Measurements from ENCODE around the gene C2orf72.

C2orf72 gene

DNA sequence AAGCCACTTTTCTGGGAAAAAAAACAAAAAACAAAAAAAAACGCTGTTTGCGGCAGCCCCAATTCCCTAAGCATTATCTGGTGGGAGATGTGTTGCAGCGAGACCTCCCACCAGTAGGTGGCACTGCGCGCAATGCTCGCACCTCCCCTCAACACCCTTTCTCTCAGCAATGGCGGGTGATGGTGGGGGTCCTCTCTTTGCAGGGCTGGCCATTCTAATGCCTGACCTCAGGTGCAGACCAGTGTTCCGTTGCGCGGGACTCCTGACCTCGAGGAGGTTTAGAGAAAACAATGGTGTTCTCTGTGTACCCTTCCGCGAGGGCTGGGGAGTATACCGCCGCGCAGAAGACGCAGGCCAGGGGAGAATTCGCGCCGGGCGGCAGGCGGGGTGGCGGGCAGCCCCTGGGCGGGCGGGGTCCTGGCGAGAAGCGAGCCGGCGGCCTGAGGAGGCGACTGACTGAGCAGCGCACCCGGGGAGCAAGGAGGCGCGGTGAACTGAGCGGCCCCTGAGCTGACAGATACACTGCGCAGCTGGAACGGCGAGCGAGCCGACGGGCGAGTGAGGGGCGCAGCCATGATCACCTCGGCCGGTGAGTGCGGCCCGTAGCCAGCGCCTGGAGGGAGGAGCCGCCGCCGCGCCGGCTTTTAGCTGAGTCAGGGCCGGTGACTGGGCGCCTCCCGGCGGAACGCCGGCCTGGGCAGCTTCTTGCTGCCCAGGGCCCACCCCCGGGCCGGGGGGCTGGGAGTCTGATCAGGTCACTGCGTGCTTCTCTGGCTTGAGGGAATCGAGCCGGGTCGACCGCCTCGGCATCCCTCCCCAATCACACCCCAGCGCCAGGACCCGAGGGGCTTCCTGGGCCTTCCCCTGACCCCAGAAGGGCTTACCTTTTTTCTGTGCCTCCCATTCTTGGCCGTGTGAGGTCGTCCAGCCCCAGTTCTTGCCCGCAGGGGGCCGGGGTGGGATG, 19.4 kb downstream of the C2orf72 start, which contains the start of gene PSMD1:
TSS of gene PSMD1 (plus strand) at position 415 of the 964 bp plus-strand sequence. CDS start at position 574, 159 bp downstream.
- peak within 1 kb of the TSS; percentile 96 for H3K4me3 ChIP-seq (ENCODE audit: control insufficient read depth, low read depth, low read length)
- TF ChIP-seq, protein P1, sequence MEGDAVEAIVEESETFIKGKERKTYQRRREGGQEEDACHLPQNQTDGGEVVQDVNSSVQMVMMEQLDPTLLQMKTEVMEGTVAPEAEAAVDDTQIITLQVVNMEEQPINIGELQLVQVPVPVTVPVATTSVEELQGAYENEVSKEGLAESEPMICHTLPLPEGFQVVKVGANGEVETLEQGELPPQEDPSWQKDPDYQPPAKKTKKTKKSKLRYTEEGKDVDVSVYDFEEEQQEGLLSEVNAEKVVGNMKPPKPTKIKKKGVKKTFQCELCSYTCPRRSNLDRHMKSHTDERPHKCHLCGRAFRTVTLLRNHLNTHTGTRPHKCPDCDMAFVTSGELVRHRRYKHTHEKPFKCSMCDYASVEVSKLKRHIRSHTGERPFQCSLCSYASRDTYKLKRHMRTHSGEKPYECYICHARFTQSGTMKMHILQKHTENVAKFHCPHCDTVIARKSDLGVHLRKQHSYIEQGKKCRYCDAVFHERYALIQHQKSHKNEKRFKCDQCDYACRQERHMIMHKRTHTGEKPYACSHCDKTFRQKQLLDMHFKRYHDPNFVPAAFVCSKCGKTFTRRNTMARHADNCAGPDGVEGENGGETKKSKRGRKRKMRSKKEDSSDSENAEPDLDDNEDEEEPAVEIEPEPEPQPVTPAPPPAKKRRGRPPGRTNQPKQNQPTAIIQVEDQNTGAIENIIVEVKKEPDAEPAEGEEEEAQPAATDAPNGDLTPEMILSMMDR (IDR thresholded peaks at IDR 0.05; ENCODE audit: control insufficient read depth, insufficient read depth, low read depth, low read length, missing control alignments) = peak; percentile 99
- peak; percentile 73 for DNase-seq (ENCODE audit: low read depth)

DNA sequence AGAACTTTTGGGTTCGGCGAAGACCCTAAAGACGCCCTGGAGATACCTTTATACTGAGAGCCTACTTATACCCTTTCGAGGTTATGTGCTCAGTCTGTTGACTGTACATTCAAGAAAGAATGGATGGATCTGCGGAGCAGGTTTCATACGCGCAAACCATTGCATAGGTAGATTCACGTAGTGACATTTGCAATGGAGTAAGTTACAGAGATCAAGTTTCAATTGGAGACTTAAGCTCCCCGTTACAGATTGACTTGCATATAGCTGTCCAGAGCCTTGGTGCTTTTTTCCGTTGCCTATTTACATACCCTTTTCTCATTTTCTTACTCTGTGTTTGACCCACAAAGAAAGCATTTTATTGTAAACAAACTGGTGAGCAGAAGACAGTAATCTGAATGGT, 20.3 kb downstream of the C2orf72 start:
- DNase-seq (ENCODE audit: low read depth) = no peak
- TF ChIP-seq, protein P1 (IDR thresholded peaks at IDR 0.05; ENCODE audit: control insufficient read depth, insufficient read depth, low read depth, low read length, missing control alignments) = no peak
- peak overlapping the region; percentile 96 for H3K4me3 ChIP-seq (ENCODE audit: control insufficient read depth, low read depth, low read length)

GRCh38 chr2:231058761-231059550, 21.6 kb downstream of the C2orf72 start:
- H3K4me3 ChIP-seq (ENCODE audit: control insufficient read depth, low read depth, low read length) = no peak overlapping the region
- TF ChIP-seq, protein P1 (IDR thresholded peaks at IDR 0.05; ENCODE audit: control insufficient read depth, insufficient read depth, low read depth, low read length, missing control alignments) = no peak

DNA sequence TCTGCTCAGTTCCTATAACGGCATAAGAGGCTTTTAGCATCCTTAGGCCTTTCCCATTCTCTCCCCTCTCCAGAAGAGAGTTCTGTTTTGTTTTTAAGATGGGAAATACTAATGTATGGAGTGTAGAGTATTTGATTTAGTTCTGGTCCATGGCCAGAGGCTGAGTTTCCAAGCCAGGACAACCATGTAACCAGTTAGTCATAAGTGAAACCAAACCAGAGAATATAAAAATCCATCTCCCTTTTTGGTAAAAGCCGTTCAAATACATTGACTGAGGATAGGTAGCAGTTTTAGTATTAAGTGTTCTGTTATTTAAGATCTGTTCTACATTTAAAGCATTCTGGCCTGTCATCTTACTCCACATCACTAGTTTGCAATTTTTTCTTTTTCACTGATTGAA, 22.4 kb downstream of the C2orf72 start:
- DNase-seq (ENCODE audit: low read depth) = no peak
- TF ChIP-seq, protein P1 (IDR thresholded peaks at IDR 0.05; ENCODE audit: control insufficient read depth, insufficient read depth, low read depth, low read length, missing control alignments) = no peak
- H3K4me3 ChIP-seq (ENCODE audit: control insufficient read depth, low read depth, low read length) = no peak overlapping the region

More at GRCh38 chr2:231058761-231059550, 21.6 kb downstream of the C2orf72 start:
- DNase-seq (ENCODE audit: low read depth) = no peak

DNA sequence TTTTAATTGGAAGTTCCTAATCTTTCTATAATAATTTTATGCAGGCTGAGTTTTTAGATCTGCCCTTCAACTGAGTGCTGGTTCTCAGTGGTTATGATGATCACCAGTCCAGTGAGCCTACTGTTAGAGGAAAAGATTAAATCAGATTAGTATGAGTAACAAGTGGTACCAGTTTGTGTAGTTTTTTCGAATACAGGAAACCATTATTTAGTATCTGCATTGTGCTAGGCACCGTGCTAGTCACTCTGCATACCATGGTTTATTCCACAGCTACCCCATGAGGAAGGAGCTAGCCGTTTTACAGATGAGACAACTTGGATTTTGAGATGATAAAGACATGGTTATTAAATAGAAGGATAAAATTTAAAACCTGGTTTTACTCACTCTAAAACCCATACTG, 25.5 kb downstream of the C2orf72 start:
- TF ChIP-seq, protein P1 (IDR thresholded peaks at IDR 0.05; ENCODE audit: control insufficient read depth, insufficient read depth, low read depth, low read length, missing control alignments) = no peak
- no peak for DNase-seq (ENCODE audit: low read depth)
- H3K4me3 ChIP-seq (ENCODE audit: control insufficient read depth, low read depth, low read length) = no peak overlapping the region

DNA sequence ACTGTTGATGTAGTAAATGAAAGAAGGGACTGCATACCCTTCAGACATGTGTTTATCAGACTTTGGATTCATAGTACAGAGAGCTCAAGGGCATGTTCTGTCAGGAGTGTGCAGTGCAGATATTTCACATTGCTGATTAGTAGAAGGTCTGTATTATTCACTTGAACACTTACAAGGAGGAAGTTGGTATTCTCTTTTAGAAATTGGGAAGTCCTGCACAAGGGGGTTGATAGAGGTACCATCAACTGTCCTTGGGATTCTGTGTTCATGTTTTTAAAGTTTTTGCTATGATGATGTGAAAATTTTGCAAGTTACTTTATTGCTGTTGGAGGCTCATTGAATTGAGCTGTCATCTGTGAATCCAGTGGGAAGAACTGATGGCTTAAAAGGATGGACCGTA, 26.0 kb downstream of the C2orf72 start:
- DNase-seq (ENCODE audit: low read depth) = no peak
- no peak overlapping the region for H3K4me3 ChIP-seq (ENCODE audit: control insufficient read depth, low read depth, low read length)

More for the DNA sequence above, 26.0 kb downstream of the C2orf72 start:
- TF ChIP-seq, protein P1 (IDR thresholded peaks at IDR 0.05; ENCODE audit: control insufficient read depth, insufficient read depth, low read depth, low read length, missing control alignments) = no peak
